BLaER1 (cell line): Measurements from ENCODE around the gene ACTR8.

Source experiments
- H3K27ac ChIP-seq: shearing (Covaris generic); formaldehyde crosslinking; 2 replicates; pipeline ENCODE4 v1.8.1; 2022
- H3K27me3 ChIP-seq: shearing (Covaris generic); formaldehyde crosslinking; 2 replicates; pipeline ENCODE4 v1.8.1; 2022
- H3K36me3 ChIP-seq: shearing (Covaris generic); formaldehyde crosslinking; 2 replicates; pipeline ENCODE4 v1.8.1; 2022
- H3K4me1 ChIP-seq: shearing (Covaris generic); formaldehyde crosslinking; 2 replicates; pipeline ENCODE4 v1.8.1; 2022
- H3K4me2 ChIP-seq: shearing (Covaris generic); formaldehyde crosslinking; 2 replicates; pipeline ENCODE4 v1.8.1; 2022
- H3K4me3 ChIP-seq: shearing (Covaris generic); formaldehyde crosslinking; 2 replicates; pipeline ENCODE4 v1.8.1; 2022
- H3K9ac ChIP-seq: shearing (Covaris generic); formaldehyde crosslinking; 2 replicates; pipeline ENCODE4 v1.8.1; 2022
- H3K9me3 ChIP-seq: shearing (Covaris generic); formaldehyde crosslinking; 2 replicates; pipeline ENCODE4 v1.8.1; 2022
- H4K20me1 ChIP-seq: shearing (Covaris generic); formaldehyde crosslinking; 2 replicates; pipeline ENCODE4 v1.8.1; 2022
- Cebpa-rat ChIP-seq: shearing (Covaris generic); IDR thresholded peaks from 2 replicates; pipeline ENCODE4 v1.8.1; 2022

The ACTR8 gene

DNA sequence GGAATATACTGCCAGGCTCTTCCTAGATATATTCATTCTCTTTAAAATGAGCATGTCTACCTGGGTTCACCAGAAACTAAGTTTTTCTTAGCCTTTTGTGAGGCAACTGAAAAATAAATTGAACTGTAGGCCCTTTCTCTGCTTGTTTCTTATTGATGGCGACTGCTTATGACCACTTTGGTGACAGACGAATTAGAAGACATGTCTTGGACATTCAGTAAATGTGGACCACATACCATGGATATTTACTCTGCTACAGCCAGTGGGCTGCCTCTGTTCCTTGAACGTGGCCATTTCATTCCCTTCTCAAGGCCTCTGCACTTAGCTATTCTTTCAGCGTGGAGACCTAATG is 10.3 kb upstream of the ACTR8 start:
- no peak for TF ChIP-seq Cebpa-rat
- peak overlapping the region; percentile 42 for H3K27ac ChIP-seq
- H3K9me3 ChIP-seq: no peaks in the 10 kb centered on the region
- 0 out of 2 replicates have a peak overlapping the region, but pooled peaks have one; percentile 7 for H3K9ac ChIP-seq
- H3K4me1 ChIP-seq: peaks cover 33% of the 10 kb centered on the region
- peaks cover 13% of the 10 kb centered on the region; the same call in 1 of the 2 replicates for H3K36me3 ChIP-seq
- peak overlapping the region; percentile 94 for H3K4me3 ChIP-seq
- H3K27me3 ChIP-seq: no peaks in the 10 kb centered on the region
- H3K4me2 ChIP-seq: peak overlapping the region; percentile 55
- peaks cover 37% of the 10 kb centered on the region for H4K20me1 ChIP-seq

- Histone ChIP-seq H3K27ac (peak within 1 kb of the TSS; percentile 79), H3K9me3 (no peaks in the 10 kb centered on the region), H3K4me2 (peak within 1 kb of the TSS; percentile 92), H3K27me3 (no peaks in the 10 kb centered on the region), H4K20me1 (peaks cover 43% of the 10 kb centered on the region), H3K36me3 (peaks cover 18% of the 10 kb centered on the region), H3K4me3 (peak within 1 kb of the TSS; percentile 94), H3K4me1 (peaks cover 38% of the 10 kb centered on the region), H3K9ac (peak within 1 kb of the TSS; percentile 92)
- no peak for TF ChIP-seq Cebpa-rat
These were observed 9.7 kb upstream of the ACTR8 start, which contains the start of gene SELENOK for GRCh38 chr3:53891497-53892285. SELENOK (minus strand) TSS chr3:53891859.

DNA sequence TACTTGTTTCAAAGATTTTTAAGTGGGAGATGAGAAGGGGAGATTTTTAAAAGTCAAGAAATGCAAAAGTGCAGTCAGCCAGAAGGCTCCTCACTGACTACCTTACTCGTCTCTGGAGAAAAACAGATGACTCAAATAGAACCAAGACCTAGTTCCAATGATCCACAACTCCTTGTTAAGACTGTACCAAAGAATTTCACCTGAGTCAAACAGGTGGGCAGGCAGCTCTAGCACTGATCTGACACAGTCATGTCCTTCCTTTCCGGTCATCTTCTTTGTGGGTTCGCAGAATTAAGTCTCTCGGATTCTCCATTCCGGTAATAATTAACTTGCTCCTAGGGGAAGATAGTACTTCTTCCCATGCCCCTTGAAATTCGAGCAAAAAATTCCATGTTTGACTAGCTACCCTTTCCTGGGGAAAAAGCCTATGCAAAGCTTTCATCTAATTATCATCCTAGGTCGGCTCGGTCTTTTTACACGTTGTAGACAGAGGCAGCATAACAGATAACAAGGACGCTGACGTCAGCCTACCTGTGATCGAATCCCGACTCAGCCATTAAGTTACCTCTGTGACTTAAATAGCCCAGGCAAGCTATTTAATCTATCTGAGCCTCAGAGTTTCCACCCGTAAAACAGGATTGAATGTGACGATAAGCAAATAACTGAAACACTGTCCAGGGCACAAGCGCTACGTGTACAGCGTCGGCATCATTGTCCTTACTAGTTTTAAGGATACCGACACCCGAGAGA is 8.9 kb upstream of the ACTR8 start:
- Histone ChIP-seq H3K4me3 (peak overlapping the region; percentile 94), H3K4me2 (peak overlapping the region; percentile 92), H4K20me1 (peaks cover 43% of the 10 kb centered on the region), H3K4me1 (peaks cover 40% of the 10 kb centered on the region), H3K27ac (peak overlapping the region; percentile 79), H3K9ac (peak overlapping the region; percentile 92), H3K9me3 (no peaks in the 10 kb centered on the region), H3K36me3 (peaks cover 24% of the 10 kb centered on the region), H3K27me3 (no peaks in the 10 kb centered on the region)
- TF ChIP-seq Cebpa-rat: no peak

DNA sequence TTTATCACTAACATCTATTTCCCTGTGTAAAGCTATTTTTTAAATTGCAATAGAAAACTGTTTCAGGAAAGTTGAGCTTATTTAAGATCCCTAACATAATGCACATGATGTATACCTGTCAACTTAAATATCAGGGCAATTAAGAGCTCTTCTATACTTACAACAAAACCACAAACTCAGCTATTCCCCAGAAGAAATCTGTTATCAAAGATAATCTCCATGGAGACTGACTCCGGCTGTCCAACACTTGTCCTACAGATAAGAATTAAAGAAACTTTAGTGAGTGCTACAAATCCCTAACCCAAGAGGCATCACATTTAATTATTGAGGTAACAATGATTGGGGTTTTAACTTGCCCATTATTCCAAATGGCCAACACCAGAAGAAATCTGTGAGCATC is 6.3 kb upstream of the ACTR8 start:
- H3K27me3 ChIP-seq: no peaks in the 10 kb centered on the region
- H3K36me3 ChIP-seq: peaks cover 50% of the 10 kb centered on the region
- H3K4me1 ChIP-seq: peaks cover 40% of the 10 kb centered on the region
- H3K4me3 ChIP-seq: no peak overlapping the region
- H3K4me2 ChIP-seq: no peak overlapping the region
- no peak for TF ChIP-seq Cebpa-rat
- no peak overlapping the region for H3K27ac ChIP-seq
- no peaks in the 10 kb centered on the region for H3K9me3 ChIP-seq
- no peak overlapping the region for H3K9ac ChIP-seq
- peaks cover 43% of the 10 kb centered on the region for H4K20me1 ChIP-seq

GRCh38 chr3:53887446-53887845 is 5.5 kb upstream of the ACTR8 start:
- Histone ChIP-seq H3K9me3 (no peaks in the 10 kb centered on the region), H3K27me3 (no peaks in the 10 kb centered on the region), H3K4me3 (no peak overlapping the region), H3K9ac (no peak overlapping the region), H4K20me1 (peaks cover 43% of the 10 kb centered on the region), H3K27ac (no peak overlapping the region), H3K36me3 (peaks cover 54% of the 10 kb centered on the region), H3K4me2 (peak overlapping the region; percentile 66), H3K4me1 (peaks cover 39% of the 10 kb centered on the region)
- TF ChIP-seq Cebpa-rat: no peak

DNA sequence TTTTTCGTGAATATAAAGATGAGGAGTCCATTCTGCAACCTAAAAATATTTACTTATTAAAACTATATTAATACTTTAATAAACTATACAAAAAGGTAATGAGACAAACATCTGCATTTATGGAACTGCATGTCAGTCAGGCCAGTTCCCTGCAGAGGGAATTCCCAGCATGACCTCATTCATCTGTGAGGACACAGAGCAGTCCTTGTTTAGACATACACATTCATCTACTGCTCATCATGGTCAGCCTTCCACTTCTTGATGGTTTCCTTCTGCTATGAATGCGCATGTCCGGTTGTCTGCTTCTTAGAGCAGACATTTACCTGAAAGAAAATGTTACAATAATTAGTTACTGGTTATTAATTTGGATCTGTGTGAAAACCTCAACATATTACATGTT is 3.3 kb upstream of the ACTR8 start:
- H3K27me3 ChIP-seq: no peaks in the 10 kb centered on the region
- peaks cover 39% of the 10 kb centered on the region for H3K4me1 ChIP-seq
- no peaks in the 10 kb centered on the region for H3K9me3 ChIP-seq
- H3K27ac ChIP-seq: no peak overlapping the region
- H3K9ac ChIP-seq: no peak overlapping the region
- peaks cover 34% of the 10 kb centered on the region for H4K20me1 ChIP-seq
- no peak for TF ChIP-seq Cebpa-rat
- H3K36me3 ChIP-seq: peaks cover 56% of the 10 kb centered on the region
- H3K4me3 ChIP-seq: no peak overlapping the region
- no peak overlapping the region for H3K4me2 ChIP-seq

- Histone ChIP-seq H3K9me3 (no peaks in the 10 kb centered on the region), H3K27ac (no peak overlapping the region), H3K27me3 (no peaks in the 10 kb centered on the region), H3K9ac (no peak overlapping the region), H3K4me3 (no peak overlapping the region), H3K4me2 (no peak overlapping the region), H3K4me1 (peaks cover 37% of the 10 kb centered on the region), H3K36me3 (peaks cover 62% of the 10 kb centered on the region), H4K20me1 (peaks cover 28% of the 10 kb centered on the region)
- TF ChIP-seq Cebpa-rat: no peak
These were observed 2.7 kb upstream of the ACTR8 start for GRCh38 chr3:53884623-53885022.

DNA sequence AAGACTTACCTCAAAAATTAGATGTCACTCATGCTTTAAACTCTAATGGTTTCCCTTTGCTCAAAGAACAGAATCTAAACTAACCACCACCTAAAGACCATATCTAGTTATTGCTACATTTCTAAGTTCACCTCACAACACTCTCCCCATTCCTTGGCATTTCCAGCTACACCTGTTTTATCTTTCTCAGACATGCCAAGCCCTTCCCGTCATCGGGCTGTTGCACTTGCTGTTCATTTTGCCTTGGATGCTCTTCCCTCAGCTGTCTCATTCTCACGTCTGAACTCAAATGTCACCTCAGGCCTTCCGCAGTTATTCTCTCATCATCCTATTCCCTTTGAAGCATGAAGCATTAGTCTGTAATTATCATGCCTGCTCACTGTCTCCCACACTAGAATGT is 1.1 kb upstream of the ACTR8 start:
- H3K27me3 ChIP-seq: no peaks in the 10 kb centered on the region
- TF ChIP-seq Cebpa-rat: no peak
- H3K36me3 ChIP-seq: peaks cover 69% of the 10 kb centered on the region

DNA sequence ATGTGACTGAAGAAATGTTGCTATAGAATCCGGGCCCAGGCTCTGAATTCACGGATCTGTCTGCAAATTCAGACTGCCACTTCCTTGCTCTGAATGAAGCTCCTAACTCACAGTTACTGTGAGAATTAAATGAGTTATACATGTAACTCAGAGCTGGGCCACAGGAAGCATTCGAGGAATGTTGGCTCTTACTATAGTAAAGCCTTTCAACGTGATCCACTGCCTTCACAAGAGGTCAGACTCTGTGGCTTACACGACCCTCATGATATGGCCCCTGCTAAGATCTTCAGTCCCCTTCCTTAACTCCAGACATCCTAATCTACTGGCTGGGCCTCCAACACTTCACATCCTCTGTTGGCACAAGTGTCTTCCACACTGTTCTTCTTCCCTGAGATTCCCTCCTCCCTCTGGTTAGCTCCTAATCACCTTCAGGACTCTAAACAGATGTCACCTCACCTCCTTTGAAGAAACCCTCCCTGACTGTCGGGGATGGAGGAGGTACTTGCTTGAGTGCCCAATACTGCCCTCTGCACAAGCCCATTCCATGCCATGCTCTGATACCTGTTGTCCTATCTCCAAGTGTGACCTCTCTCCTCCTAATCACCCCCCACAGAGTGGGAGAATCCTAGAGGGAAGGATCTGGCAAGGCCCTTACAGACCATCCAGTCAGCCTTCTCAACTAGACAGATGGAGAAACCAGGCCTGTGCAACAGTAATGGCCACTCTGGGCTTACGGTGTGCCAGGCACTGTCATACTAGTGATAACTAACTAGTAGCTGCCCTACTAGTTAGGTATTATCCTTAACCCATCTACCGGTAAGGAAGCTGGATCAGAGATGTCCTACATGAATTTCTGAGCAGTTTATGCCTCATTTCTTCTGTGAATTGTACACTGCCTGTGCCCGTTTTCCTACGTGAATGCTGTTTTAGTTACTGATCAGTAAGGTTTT is 1.3 kb downstream of the ACTR8 start:
- Histone ChIP-seq H3K4me3 (peak overlapping the region; percentile 81), H4K20me1 (no peaks in the 10 kb centered on the region), H3K27ac (peak overlapping the region; percentile 87), H3K9me3 (no peaks in the 10 kb centered on the region), H3K27me3 (no peaks in the 10 kb centered on the region), H3K9ac (peak overlapping the region; percentile 91), H3K4me2 (peak overlapping the region; percentile 88), H3K36me3 (peaks cover 73% of the 10 kb centered on the region), H3K4me1 (peaks cover 15% of the 10 kb centered on the region)
- no peak for TF ChIP-seq Cebpa-rat

More for the DNA sequence above, 1.1 kb upstream of the ACTR8 start:
- peaks cover 12% of the 10 kb centered on the region; the same call in 1 of the 2 replicates for H4K20me1 ChIP-seq
- peaks cover 30% of the 10 kb centered on the region for H3K4me1 ChIP-seq
- no peak overlapping the region for H3K9ac ChIP-seq
- H3K4me2 ChIP-seq: no peak overlapping the region
- no peak overlapping the region for H3K4me3 ChIP-seq
- H3K9me3 ChIP-seq: no peaks in the 10 kb centered on the region
- H3K27ac ChIP-seq: no peak overlapping the region
